Measurements from ENCODE around the gene PDE11A.

DNA sequence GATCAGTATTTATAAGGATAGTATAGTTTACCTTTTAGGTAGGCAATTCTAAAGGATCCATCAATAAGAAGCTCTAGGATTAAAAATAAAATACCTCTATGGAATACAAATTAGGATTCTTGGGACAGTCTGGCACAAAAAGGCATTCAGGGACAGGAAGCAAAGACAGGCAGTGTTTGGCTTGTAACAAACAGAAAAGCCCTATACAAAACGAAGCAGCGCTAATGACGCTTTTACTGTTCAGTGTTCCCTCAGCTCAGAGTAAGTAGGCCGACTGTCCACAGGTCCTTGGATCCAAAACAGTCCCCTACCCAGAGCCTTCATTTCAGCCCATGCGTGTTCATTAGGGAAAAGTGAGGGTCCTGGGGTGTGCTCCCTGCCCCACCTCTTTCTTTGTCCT lies 443.7 kb downstream of the PDE11A start:
- TF ChIP-seq CTCF (IDR thresholded peaks at IDR 0.05; ENCODE audit: borderline replicate concordance, extremely low read depth, low read length, poor library complexity, severe bottlenecking) (no peak), EZH2 (IDR thresholded peaks at IDR 0.05; ENCODE audit: borderline replicate concordance, low read depth, low read length, severe bottlenecking) (no peak)

Data from DND-41 (cell line).